Nephron (organoid): ENCODE data around the gene PHF19.
A peak's percentile ranks its signal among the peaks of the same experiment; 100 is the strongest.

Experiments
- H3K27ac Mint-ChIP-seq, 3 experiments: 2 replicates each; pipeline ENCODE4 v1.8.0; 2020; ENCODE audit warnings: mixed read lengths in 3 of 3, mild to moderate bottlenecking in 2 of 3, moderate library complexity in 1 of 3
- H3K27me3 Mint-ChIP-seq: 2 replicates; pipeline ENCODE4 v1.8.0; 2021; ENCODE audit warnings: low read depth, mild to moderate bottlenecking, moderate library complexity, mixed read lengths
- H3K36me3 Mint-ChIP-seq: 2 replicates; pipeline ENCODE4 v1.8.0; 2020; ENCODE audit warnings: low read depth, mixed read lengths
- H3K4me1 Mint-ChIP-seq: 2 replicates; pipeline ENCODE4 v1.8.0; 2020; ENCODE audit warnings: mixed read lengths
- H3K4me3 Mint-ChIP-seq, 3 experiments: 2 replicates each; pipeline ENCODE4 v1.8.0; 2020; ENCODE audit warnings: mild to moderate bottlenecking in 3 of 3, mixed read lengths in 3 of 3, moderate library complexity in 2 of 3
- H3K9me3 Mint-ChIP-seq: 2 replicates; pipeline ENCODE4 v1.8.0; 2020; ENCODE audit warnings: mixed read lengths
- TF ChIP-seq, protein P1 (sequence below), 3 experiments: fragments of 200-600 bp; sonication (generic); IDR thresholded peaks; one replicate each; pipeline ENCODE4 v1.5.0; 2021; ENCODE audit warnings: antibody characterized with exemption in 3 of 3; ENCODE audit not compliant: unreplicated experiment in 3 of 3

Gene PHF19

GRCh38 chr9:120917929-120918762 is 41.2 kb upstream of the PHF19 start:
- TF ChIP-seq, protein P1, sequence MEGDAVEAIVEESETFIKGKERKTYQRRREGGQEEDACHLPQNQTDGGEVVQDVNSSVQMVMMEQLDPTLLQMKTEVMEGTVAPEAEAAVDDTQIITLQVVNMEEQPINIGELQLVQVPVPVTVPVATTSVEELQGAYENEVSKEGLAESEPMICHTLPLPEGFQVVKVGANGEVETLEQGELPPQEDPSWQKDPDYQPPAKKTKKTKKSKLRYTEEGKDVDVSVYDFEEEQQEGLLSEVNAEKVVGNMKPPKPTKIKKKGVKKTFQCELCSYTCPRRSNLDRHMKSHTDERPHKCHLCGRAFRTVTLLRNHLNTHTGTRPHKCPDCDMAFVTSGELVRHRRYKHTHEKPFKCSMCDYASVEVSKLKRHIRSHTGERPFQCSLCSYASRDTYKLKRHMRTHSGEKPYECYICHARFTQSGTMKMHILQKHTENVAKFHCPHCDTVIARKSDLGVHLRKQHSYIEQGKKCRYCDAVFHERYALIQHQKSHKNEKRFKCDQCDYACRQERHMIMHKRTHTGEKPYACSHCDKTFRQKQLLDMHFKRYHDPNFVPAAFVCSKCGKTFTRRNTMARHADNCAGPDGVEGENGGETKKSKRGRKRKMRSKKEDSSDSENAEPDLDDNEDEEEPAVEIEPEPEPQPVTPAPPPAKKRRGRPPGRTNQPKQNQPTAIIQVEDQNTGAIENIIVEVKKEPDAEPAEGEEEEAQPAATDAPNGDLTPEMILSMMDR (IDR thresholded peaks at IDR 0.05; ENCODE audit: unreplicated experiment in 3 of 3) = no peak
- Mint-ChIP-seq H3K9me3 (peaks cover 5% of the 10 kb centered on the region), H3K4me3 (no peak overlapping the region), H3K36me3 (peaks cover 4% of the 10 kb centered on the region), H3K4me1 (peaks cover 43% of the 10 kb centered on the region), H3K27ac (peak overlapping the region in 2 of 3 experiments; percentile 26 to 38), H3K27me3 (no peaks in the 10 kb centered on the region)

DNA sequence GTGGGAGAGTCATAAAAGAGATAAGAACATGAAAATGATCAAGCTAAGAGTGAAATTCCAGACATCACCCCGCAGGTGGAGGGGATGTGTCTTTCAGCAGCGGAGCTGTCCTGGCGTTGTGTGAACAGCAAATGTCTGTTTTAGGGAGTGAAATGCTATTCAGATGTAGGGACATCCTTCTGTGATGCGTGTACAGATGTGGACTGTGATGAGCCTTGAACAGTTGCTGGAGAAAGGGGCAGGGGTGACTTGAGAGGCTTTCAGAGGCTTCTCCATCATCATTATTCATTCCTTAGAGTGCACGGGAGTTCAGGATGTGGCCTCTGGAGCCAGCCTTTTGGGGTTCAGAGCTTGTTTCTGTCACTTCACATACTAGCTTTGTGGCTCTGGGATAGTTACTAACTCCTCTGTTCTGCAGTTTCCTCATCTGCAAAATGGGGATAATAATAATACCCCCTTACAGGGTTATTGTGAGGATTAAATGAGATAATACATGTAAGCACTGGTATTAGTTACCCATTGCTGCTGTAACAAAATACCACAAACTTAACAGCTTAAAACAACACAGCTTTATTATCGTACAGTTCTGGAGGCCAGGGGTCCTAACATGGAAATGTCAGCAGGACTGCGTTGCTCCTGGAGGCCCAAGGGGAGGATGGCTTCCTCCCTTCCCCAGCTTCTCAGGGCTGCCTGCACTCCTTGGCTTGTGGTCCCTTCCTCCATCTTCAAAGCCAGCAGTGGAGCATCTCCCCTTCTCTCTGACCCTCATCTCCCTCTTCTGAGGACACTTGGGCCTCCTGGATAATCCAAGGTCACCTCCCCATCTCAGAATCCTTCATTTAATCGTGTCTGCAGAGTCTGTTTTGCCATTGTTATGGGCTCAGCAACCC is 40.2 kb upstream of the PHF19 start:
- Mint-ChIP-seq H3K36me3 (peaks cover 4% of the 10 kb centered on the region), H3K4me3 (no peak overlapping the region), H3K4me1 (peaks cover 41% of the 10 kb centered on the region), H3K9me3 (peaks cover 5% of the 10 kb centered on the region), H3K27me3 (no peaks in the 10 kb centered on the region), H3K27ac (peak overlapping the region in 2 of 3 experiments; percentile 12 to 75)
- TF ChIP-seq, protein P1 (IDR thresholded peaks at IDR 0.05; ENCODE audit: unreplicated experiment in 3 of 3) = no peak

DNA sequence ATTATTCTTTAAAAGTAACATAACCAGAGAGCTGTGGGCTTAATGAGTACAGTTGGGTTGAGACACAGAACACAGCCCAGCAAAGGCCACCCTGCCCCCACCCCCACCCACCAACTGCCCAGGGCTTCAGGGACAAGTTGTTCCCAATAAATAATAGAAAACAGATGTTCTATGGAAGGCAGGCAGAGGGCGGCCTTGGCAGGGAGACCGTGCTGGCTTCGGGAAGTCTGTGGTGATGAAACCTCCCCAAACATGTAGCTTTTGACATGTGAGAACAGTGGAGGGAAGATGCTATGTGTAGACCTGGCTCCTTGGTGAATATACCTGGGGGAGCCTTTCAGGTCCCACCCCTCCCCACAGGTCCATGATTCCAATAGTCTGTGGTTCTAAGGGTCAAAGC is 39.6 kb upstream of the PHF19 start:
- no peak overlapping the region for H3K4me3 Mint-ChIP-seq
- peaks cover 34% of the 10 kb centered on the region for H3K4me1 Mint-ChIP-seq
- H3K9me3 Mint-ChIP-seq = peaks cover 5% of the 10 kb centered on the region
- H3K36me3 Mint-ChIP-seq = peaks cover 5% of the 10 kb centered on the region
- peak overlapping the region in 2 of 3 experiments; percentile 12 to 75 for H3K27ac Mint-ChIP-seq
- H3K27me3 Mint-ChIP-seq = no peaks in the 10 kb centered on the region
- TF ChIP-seq, protein P1 (IDR thresholded peaks at IDR 0.05; ENCODE audit: unreplicated experiment in 3 of 3) = no peak

GRCh38 chr9:120915854-120916470 is 39.0 kb upstream of the PHF19 start:
- H3K4me1 Mint-ChIP-seq = peaks cover 28% of the 10 kb centered on the region
- H3K27me3 Mint-ChIP-seq = no peaks in the 10 kb centered on the region
- no peak overlapping the region for H3K4me3 Mint-ChIP-seq
- H3K27ac Mint-ChIP-seq = no peak overlapping the region
- peaks cover 5% of the 10 kb centered on the region for H3K9me3 Mint-ChIP-seq
- TF ChIP-seq, protein P1 (IDR thresholded peaks at IDR 0.05; ENCODE audit: unreplicated experiment in 3 of 3) = no peak
- peaks cover 7% of the 10 kb centered on the region for H3K36me3 Mint-ChIP-seq

GRCh38 chr9:120914953-120915352 is 38.0 kb upstream of the PHF19 start:
- H3K9me3 Mint-ChIP-seq = peaks cover 5% of the 10 kb centered on the region
- no peak overlapping the region for H3K27ac Mint-ChIP-seq
- H3K4me3 Mint-ChIP-seq = no peak overlapping the region
- TF ChIP-seq, protein P1 (IDR thresholded peaks at IDR 0.05; ENCODE audit: unreplicated experiment in 3 of 3) = no peak
- H3K36me3 Mint-ChIP-seq = peaks cover 7% of the 10 kb centered on the region
- H3K4me1 Mint-ChIP-seq = peaks cover 22% of the 10 kb centered on the region
- H3K27me3 Mint-ChIP-seq = no peaks in the 10 kb centered on the region
